K562 (cell line): Measurements from ENCODE around the gene BLM. TPM values are rescaled to one million over a fixed set of nuclear protein-coding genes. Genes with fewer than 3 reads are reported as not detected.
A peak's percentile ranks its signal among the peaks of the same experiment; 100 is the strongest.

ENCODE experiments used
- CXXC5 ChIP-seq: fragments of 250-450 bp; sonication (Bioruptor Pico); IDR thresholded peaks from 2 replicates; pipeline ENCODE4 v1.8.0; 2022; ENCODE audit warnings: inconsistent platforms, mild to moderate bottlenecking, moderate library complexity
- E2F4 ChIP-seq: sonication (generic); formaldehyde crosslinking; IDR thresholded peaks from 2 replicates; pipeline ENCODE4 v1.8.0; 2022; ENCODE audit warnings: mild to moderate bottlenecking, low read depth, missing genetic modification reagents
- JUND ChIP-seq, 2 experiments: IDR thresholded peaks; 2 replicates in 1 of 2; 3 replicates in 1 of 2; pipeline ENCODE4 v1.6.1; 2011; ENCODE audit warnings: borderline replicate concordance in 2 of 2, low read depth in 2 of 2, low read length in 2 of 2, improper control_type of control experiment in 1 of 2, missing biosample characterization in 1 of 2, missing genetic modification characterization in 1 of 2, missing genetic modification reagents in 1 of 2
- NFIX ChIP-seq: fragments of 250-450 bp; sonication (Bioruptor Pico); IDR thresholded peaks from 2 replicates; pipeline ENCODE4 v1.4.0; 2020; ENCODE audit warnings: low read depth, mild to moderate bottlenecking, moderate library complexity
- NR4A1 ChIP-seq, 2 experiments: fragments of 250-450 bp in 1 of 2; fragments of 450-650 bp in 1 of 2; sonication (Bioruptor Pico) in 1 of 2; IDR thresholded peaks; 2 replicates each; pipeline versions ENCODE4 v1.4.0 to v1.6.1; 2016 to 2020; ENCODE audit warnings: mild to moderate bottlenecking in 2 of 2, missing compliant biosample characterization in 1 of 2, missing genetic modification characterization in 1 of 2, moderate library complexity in 1 of 2
- ZNF318 ChIP-seq, 2 experiments: fragments of 450-650 bp; IDR thresholded peaks; 2 replicates each; pipeline ENCODE4 v1.6.1; 2016; ENCODE audit warnings: mild to moderate bottlenecking in 2 of 2, borderline replicate concordance in 1 of 2, low read depth in 1 of 2, moderate library complexity in 1 of 2
- polyA plus RNA-seq, 8 experiments: library from polyadenylated mRNA; depleted of rRNA in 4 of 8; stranded (reverse) in 5 of 8; unstranded in 3 of 8; fragments of >200 nt; fragmentation: Nextera tagmentation in 2 of 8; fragmentation: Illumina TruSeq in 1 of 8; extraction: Ambion mirVana in 2 of 8; extraction: Trizol in 1 of 8; gene quantifications; 2 replicates each; pipeline versions ENCODE4 v1.2.1 to v1.2.3, GENCODE V29; 2011 to 2014; ENCODE audit warnings: inconsistent platforms in 1 of 8, missing spikeins in 1 of 8
- total RNA-seq, 7 experiments: library from RNA; depleted of rRNA in 6 of 7; stranded (reverse); fragments of >200 nt in 6 of 7; fragmentation: Illumina TruSeq in 2 of 7; extraction: Trizol in 2 of 7; gene quantifications; 2 replicates each; pipeline versions ENCODE4 v1.2.1 to v1.2.3, GENCODE V29; 2011 to 2021; ENCODE audit warnings: low replicate concordance in 1 of 7
- TF ChIP-seq, protein P1 (sequence below), 2 experiments: fragments of 450-650 bp; IDR thresholded peaks; 2 replicates each; pipeline ENCODE4 v1.6.1; 2016
- TF ChIP-seq, protein P2 (sequence below), 2 experiments: fragments of 450-650 bp; IDR thresholded peaks; 2 replicates each; pipeline ENCODE4 v1.6.1; 2018; ENCODE audit warnings: mild to moderate bottlenecking in 2 of 2, low read depth in 1 of 2; ENCODE audit not compliant: partially characterized antibody in 2 of 2

The BLM gene
- total and polyA plus RNA-seq, 9 of the 15 experiments (the other 6 are each of a cell fraction or from before 2014, with no cell fraction given) = 21.0 to 56.0 (median 43.9) TPM

DNA sequence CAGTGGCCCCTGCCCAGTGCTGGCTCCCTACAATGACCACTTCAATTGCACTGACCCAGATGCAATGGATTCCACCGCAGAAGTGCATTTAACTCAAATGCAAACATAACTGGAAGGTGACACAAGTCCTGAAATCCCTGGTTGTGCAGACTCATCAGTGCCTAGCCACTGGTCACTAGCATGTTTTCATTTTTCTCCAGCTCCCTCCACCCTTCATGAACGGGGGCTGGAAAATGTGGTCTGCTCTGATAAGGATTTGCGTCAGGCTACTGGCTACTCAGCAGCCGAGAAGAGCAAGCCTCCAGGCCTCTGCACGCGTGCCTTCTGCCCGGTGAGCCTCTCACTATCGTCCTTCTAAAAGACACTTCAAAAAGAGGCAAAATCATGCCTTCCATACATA lies 123.8 kb downstream of the BLM start (continued):
- TF ChIP-seq ZNF318 (IDR thresholded peaks at IDR 0.05; ENCODE audit: borderline replicate concordance in 1 of 2, low read depth in 1 of 2) (peak in 1 of 2 experiments; percentile 83; a peak in 2 of 4 replicates), NFIX (CRISPR knock-in tag) (no peak), JUND (IDR thresholded peaks at IDR 0.05; ENCODE audit: borderline replicate concordance, low read depth, low read length) (peak; percentile 89), JUND (tag; IDR thresholded peaks at IDR 0.05; ENCODE audit: borderline replicate concordance, low read depth, low read length) (peak; percentile 87; the same call in 2 of the 3 replicates), CXXC5 (peak; percentile 97), NR4A1 (CRISPR knock-in tag; IDR thresholded peaks at IDR 0.05) (no peak), NR4A1 (tag; IDR thresholded peaks at IDR 0.05) (no peak), E2F4 (no peak)
- TF ChIP-seq, protein P1, sequence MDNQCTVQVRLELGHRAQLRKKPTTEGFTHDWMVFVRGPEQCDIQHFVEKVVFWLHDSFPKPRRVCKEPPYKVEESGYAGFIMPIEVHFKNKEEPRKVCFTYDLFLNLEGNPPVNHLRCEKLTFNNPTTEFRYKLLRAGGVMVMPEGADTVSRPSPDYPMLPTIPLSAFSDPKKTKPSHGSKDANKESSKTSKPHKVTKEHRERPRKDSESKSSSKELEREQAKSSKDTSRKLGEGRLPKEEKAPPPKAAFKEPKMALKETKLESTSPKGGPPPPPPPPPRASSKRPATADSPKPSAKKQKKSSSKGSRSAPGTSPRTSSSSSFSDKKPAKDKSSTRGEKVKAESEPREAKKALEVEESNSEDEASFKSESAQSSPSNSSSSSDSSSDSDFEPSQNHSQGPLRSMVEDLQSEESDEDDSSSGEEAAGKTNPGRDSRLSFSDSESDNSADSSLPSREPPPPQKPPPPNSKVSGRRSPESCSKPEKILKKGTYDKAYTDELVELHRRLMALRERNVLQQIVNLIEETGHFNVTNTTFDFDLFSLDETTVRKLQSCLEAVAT (IDR thresholded peaks at IDR 0.05) = peak in 1 of 2 experiments; percentile 61; a peak in 1 of 4 replicates
- TF ChIP-seq, protein P2, sequence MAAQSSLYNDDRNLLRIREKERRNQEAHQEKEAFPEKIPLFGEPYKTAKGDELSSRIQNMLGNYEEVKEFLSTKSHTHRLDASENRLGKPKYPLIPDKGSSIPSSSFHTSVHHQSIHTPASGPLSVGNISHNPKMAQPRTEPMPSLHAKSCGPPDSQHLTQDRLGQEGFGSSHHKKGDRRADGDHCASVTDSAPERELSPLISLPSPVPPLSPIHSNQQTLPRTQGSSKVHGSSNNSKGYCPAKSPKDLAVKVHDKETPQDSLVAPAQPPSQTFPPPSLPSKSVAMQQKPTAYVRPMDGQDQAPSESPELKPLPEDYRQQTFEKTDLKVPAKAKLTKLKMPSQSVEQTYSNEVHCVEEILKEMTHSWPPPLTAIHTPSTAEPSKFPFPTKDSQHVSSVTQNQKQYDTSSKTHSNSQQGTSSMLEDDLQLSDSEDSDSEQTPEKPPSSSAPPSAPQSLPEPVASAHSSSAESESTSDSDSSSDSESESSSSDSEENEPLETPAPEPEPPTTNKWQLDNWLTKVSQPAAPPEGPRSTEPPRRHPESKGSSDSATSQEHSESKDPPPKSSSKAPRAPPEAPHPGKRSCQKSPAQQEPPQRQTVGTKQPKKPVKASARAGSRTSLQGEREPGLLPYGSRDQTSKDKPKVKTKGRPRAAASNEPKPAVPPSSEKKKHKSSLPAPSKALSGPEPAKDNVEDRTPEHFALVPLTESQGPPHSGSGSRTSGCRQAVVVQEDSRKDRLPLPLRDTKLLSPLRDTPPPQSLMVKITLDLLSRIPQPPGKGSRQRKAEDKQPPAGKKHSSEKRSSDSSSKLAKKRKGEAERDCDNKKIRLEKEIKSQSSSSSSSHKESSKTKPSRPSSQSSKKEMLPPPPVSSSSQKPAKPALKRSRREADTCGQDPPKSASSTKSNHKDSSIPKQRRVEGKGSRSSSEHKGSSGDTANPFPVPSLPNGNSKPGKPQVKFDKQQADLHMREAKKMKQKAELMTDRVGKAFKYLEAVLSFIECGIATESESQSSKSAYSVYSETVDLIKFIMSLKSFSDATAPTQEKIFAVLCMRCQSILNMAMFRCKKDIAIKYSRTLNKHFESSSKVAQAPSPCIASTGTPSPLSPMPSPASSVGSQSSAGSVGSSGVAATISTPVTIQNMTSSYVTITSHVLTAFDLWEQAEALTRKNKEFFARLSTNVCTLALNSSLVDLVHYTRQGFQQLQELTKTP (IDR thresholded peaks at IDR 0.05; ENCODE audit: low read depth in 1 of 2, partially characterized antibody in 2 of 2) = peak in 1 of 2 experiments; percentile 80
